Loucy (cell line): ENCODE results near the gene TRPV6.

Experiments used
- CTCF ChIP-seq: fragments of 200-600 bp; sonication (generic); conservative IDR thresholded peaks from 2 replicates; pipeline ENCODE4 v1.5.1; 2014; ENCODE audit warnings: mild to moderate bottlenecking, antibody characterized with exemption, low read length
- EZH2phosphoT487 ChIP-seq: fragments of 200-600 bp; IDR thresholded peaks from 2 replicates; pipeline ENCODE4 v1.6.1; 2018; ENCODE audit warnings: antibody characterized with exemption, mild to moderate bottlenecking, moderate library complexity, borderline replicate concordance

GRCh38 chr7:142927949-142928348 lies 42.4 kb upstream of the TRPV6 start:
- TF ChIP-seq CTCF (no peak), EZH2phosphoT487 (no peak)
